HepG2 (cell line): ENCODE results near the gene SETD1B. TPM values are rescaled to one million over a fixed set of nuclear protein-coding genes. Genes with fewer than 3 reads are reported as not detected.

Source experiments
- BATF2 ChIP-seq: sonication (generic); formaldehyde crosslinking; IDR thresholded peaks from 2 replicates; pipeline ENCODE4 v1.8.0; 2022; ENCODE audit warnings: mild to moderate bottlenecking, missing genetic modification reagents, moderate library complexity
- FOSL1 ChIP-seq: sonication (generic); formaldehyde crosslinking; IDR thresholded peaks from 2 replicates; pipeline ENCODE4 v1.9.0; 2021; ENCODE audit warnings: missing genetic modification reagents, borderline replicate concordance
- KLF12 ChIP-seq: sonication (generic); formaldehyde crosslinking; IDR thresholded peaks from 2 replicates; pipeline ENCODE4 v1.4.0; 2020; ENCODE audit warnings: missing genetic modification reagents, borderline replicate concordance
- PAX8 ChIP-seq: sonication (generic); formaldehyde crosslinking; IDR thresholded peaks from 2 replicates; pipeline ENCODE4 v1.8.0; 2022; ENCODE audit warnings: mild to moderate bottlenecking, missing genetic modification reagents, borderline replicate concordance
- PPARG ChIP-seq: conservative IDR thresholded peaks from 2 replicates; pipeline ENCODE4 v1.6.1; 2016; ENCODE audit warnings: missing biosample characterization, missing genetic modification reagents
- SAFB2 ChIP-seq: sonication (generic); formaldehyde crosslinking; IDR thresholded peaks from 2 replicates; pipeline ENCODE4 v1.5.1; 2020; ENCODE audit warnings: missing genetic modification reagents, low read depth, mild to moderate bottlenecking, borderline replicate concordance
- SALL1 ChIP-seq: sonication (generic); formaldehyde crosslinking; IDR thresholded peaks from 2 replicates; pipeline ENCODE4 v1.8.0; 2022; ENCODE audit warnings: mild to moderate bottlenecking, missing genetic modification reagents
- SNAI1 ChIP-seq: sonication (generic); formaldehyde crosslinking; IDR thresholded peaks from 2 replicates; pipeline ENCODE4 v1.5.0; 2020; ENCODE audit warnings: mild to moderate bottlenecking, missing genetic modification reagents, borderline replicate concordance
- SNAPC2 ChIP-seq: sonication (generic); formaldehyde crosslinking; IDR thresholded peaks from 2 replicates; pipeline ENCODE4 v1.8.1; 2022; ENCODE audit warnings: mild to moderate bottlenecking, missing genetic modification reagents
- SRY ChIP-seq: sonication (generic); formaldehyde crosslinking; IDR thresholded peaks from 2 replicates; pipeline ENCODE4 v1.8.0; 2022; ENCODE audit warnings: mild to moderate bottlenecking, missing genetic modification reagents
- TFDP1 ChIP-seq: IDR thresholded peaks from 2 replicates; pipeline ENCODE4 v1.6.1; 2016; ENCODE audit warnings: missing compliant biosample characterization, missing genetic modification reagents, borderline replicate concordance
- TRAFD1 ChIP-seq: sonication (generic); formaldehyde crosslinking; IDR thresholded peaks from 2 replicates; pipeline ENCODE4 v1.5.1; 2020; ENCODE audit warnings: missing genetic modification reagents, mild to moderate bottlenecking, borderline replicate concordance
- TSC22D2 ChIP-seq: sonication (generic); formaldehyde crosslinking; IDR thresholded peaks from 2 replicates; pipeline ENCODE4 v1.5.1; 2020; ENCODE audit warnings: missing genetic modification reagents, mild to moderate bottlenecking, borderline replicate concordance
- ZBTB26 ChIP-seq: IDR thresholded peaks from 2 replicates; pipeline ENCODE4 v1.6.1; 2016; ENCODE audit warnings: missing compliant biosample characterization, missing genetic modification reagents, borderline replicate concordance
- ZBTB4 ChIP-seq: sonication (generic); formaldehyde crosslinking; IDR thresholded peaks from 2 replicates; pipeline ENCODE4 v1.4.0; 2020; ENCODE audit warnings: missing genetic modification reagents, mild to moderate bottlenecking, borderline replicate concordance
- ZNF263 ChIP-seq: sonication (generic); formaldehyde crosslinking; IDR thresholded peaks from 2 replicates; pipeline ENCODE4 v1.4.0; 2020; ENCODE audit warnings: missing genetic modification reagents
- ZNF280B ChIP-seq: sonication (generic); formaldehyde crosslinking; IDR thresholded peaks from 2 replicates; pipeline ENCODE4 v1.5.0; 2020; ENCODE audit warnings: missing genetic modification reagents, mild to moderate bottlenecking, borderline replicate concordance
- ZNF441 ChIP-seq: sonication (generic); formaldehyde crosslinking; IDR thresholded peaks from 2 replicates; pipeline ENCODE4 v1.7.0; 2021; ENCODE audit warnings: missing genetic modification reagents, borderline replicate concordance
- ZNF883 ChIP-seq: sonication (generic); formaldehyde crosslinking; IDR thresholded peaks from 2 replicates; pipeline ENCODE4 v1.5.1; 2020; ENCODE audit warnings: mild to moderate bottlenecking, missing genetic modification reagents; ENCODE audit errors: not compliant biosample characterization
- ZSCAN30 ChIP-seq: sonication (generic); formaldehyde crosslinking; IDR thresholded peaks from 2 replicates; pipeline ENCODE4 v1.5.0; 2020; ENCODE audit warnings: mild to moderate bottlenecking, missing genetic modification reagents
- polyA plus RNA-seq, 8 experiments: library from polyadenylated mRNA; depleted of rRNA in 3 of 8; stranded (reverse) in 7 of 8; unstranded in 1 of 8; fragments of >200 nt; fragmentation: Illumina TruSeq in 4 of 8; extraction: Trizol in 4 of 8; gene quantifications; 2 replicates each; pipeline versions ENCODE4 v1.2.1 to v1.2.3, GENCODE V29; 2011 to 2016; ENCODE audit warnings: low read depth in 4 of 8, missing spikeins in 1 of 8, mixed read lengths in 1 of 8; ENCODE audit not compliant: insufficient read depth in 1 of 8
- total RNA-seq, 5 experiments: library from RNA; depleted of rRNA; stranded (reverse); fragments of >200 nt; fragmentation: Illumina TruSeq; extraction: Trizol; gene quantifications; 2 replicates each; pipeline ENCODE4 v1.2.3, GENCODE V29; 2016; ENCODE audit warnings: low read depth in 1 of 5

SETD1B gene
- total and polyA plus RNA-seq, 2 of the 13 experiments (the other 11 are each of a cell fraction or from before 2014, with no cell fraction given) = 1.1 to 1.4 TPM

GRCh38 chr12:121770388-121770787, 33.4 kb upstream of the SETD1B start (continued):
- TF ChIP-seq TRAFD1 (CRISPR knock-in tag) = no peak
- no peak for TF ChIP-seq BATF2 (CRISPR knock-in tag)
- TF ChIP-seq FOSL1 = no peak
- 0 out of 2 replicates have a peak, but pooled peaks have one; percentile 9 for TF ChIP-seq SNAPC2 (CRISPR knock-in tag)
- no peak for TF ChIP-seq ZNF883 (CRISPR knock-in tag)
- TF ChIP-seq PPARG = no peak
- TF ChIP-seq ZBTB26 (CRISPR knock-in tag) = no peak
- no peak for TF ChIP-seq ZSCAN30
- TF ChIP-seq PAX8 (CRISPR knock-in tag) = no peak
- TF ChIP-seq ZNF441 (CRISPR knock-in tag) = no peak
- no peak for TF ChIP-seq TSC22D2 (CRISPR knock-in tag)
- TF ChIP-seq TFDP1 (CRISPR knock-in tag) = no peak
- no peak for TF ChIP-seq SALL1
- 0 out of 2 replicates have a peak, but pooled peaks have one; percentile 28 for TF ChIP-seq ZBTB4 (CRISPR knock-in tag)
- TF ChIP-seq SRY (CRISPR knock-in tag) = no peak
- TF ChIP-seq KLF12 (CRISPR knock-in tag) = no peak
- TF ChIP-seq ZNF263 (CRISPR knock-in tag) = peak; percentile 79
- TF ChIP-seq SAFB2 (CRISPR knock-in tag) = no peak
- TF ChIP-seq ZNF280B = 0 out of 2 replicates have a peak, but pooled peaks have one; percentile 12
- no peak for TF ChIP-seq SNAI1 (CRISPR knock-in tag)
